Measurements from ENCODE around the gene STIP1. TPM values are rescaled to one million over a fixed set of nuclear protein-coding genes. Genes with fewer than 3 reads are reported as not detected.

Gene STIP1
- total and polyA plus RNA-seq, 9 of the 15 experiments (the other 6 are each of a cell fraction or from before 2014, with no cell fraction given): 58.1 to 465 (median 346) TPM

- Histone ChIP-seq H3K9ac (ENCODE audit: insufficient read depth in 1 of 2, low read depth in 2 of 2, low read length in 2 of 2) (peak overlapping the region; percentile 38 to 91), H2AFZ (ENCODE audit: low read depth, low read length) (no peak overlapping the region), H3K79me2 (ENCODE audit: control insufficient read depth, insufficient read depth, low read length) (peaks cover 44% of the 10 kb centered on the region), H4K20me1 (replicated peaks; ENCODE audit: control insufficient read depth, insufficient read depth, low read length) (no peaks in the 10 kb centered on the region), H3K4me3 (peak overlapping the region; percentile 71), H3K36me3 (ENCODE audit: control insufficient read depth, insufficient read depth, low read length) (peaks cover 43% of the 10 kb centered on the region; the same call in 2 of the 3 replicates), H3K4me2 (ENCODE audit: insufficient read depth, low read length) (peak overlapping the region; percentile 88), H3K9me1 (ENCODE audit: control insufficient read depth, insufficient read depth, low read length) (no peaks in the 10 kb centered on the region), H3K9me3 (replicated peaks; ENCODE audit: control insufficient read depth, insufficient read depth, low read depth, low read length) (no peaks in the 10 kb centered on the region), H3K27ac (ENCODE audit: extremely low read depth, low read depth, low read length) (no peak overlapping the region; the same call in 2 of the 3 replicates), H3K4me1 (replicated peaks in 1 of 2; ENCODE audit: control insufficient read depth in 2 of 2, insufficient read depth in 2 of 2, low read length in 2 of 2) (peaks cover 38 to 66% of the 10 kb centered on the region in 2 experiments), H3K27me3 (ENCODE audit: control insufficient read depth in 2 of 2, insufficient read depth in 2 of 2, low read length in 2 of 2) (no peaks in the 10 kb centered on the region)
- in situ Hi-C loops (cut with MboI) (no loop called here), intact Hi-C loops (cut with micrococcal nuclease) (no loop called here)
- ChIA-PET POLR2A (interaction anchor here (1.0 to 1.6 kb wide), 3 partner anchors 10 to 36 kb away, joined by 3 to 4 read pairs (median 3); partner anchors contain the start of genes NUDT22, PPP1R14B and TRPT1), CTCF (ENCODE audit: low intra/inter-chr PET ratio) (no interaction called here)
- 91% methylated on average over 10 of the region's 12 CpGs for WGBS (ENCODE audit: insufficient coverage, low coverage, missing lambda C conversion rate)
- BruUV-seq (replicated peaks): TSS peak; percentile 34
- ATAC-seq (no peak), FAIRE-seq (no peak), DNase-seq (ENCODE audit: extremely low read depth in 1 of 4, low spot score in 3 of 4) (no peak)
- TF ChIP-seq RBFOX2 (IDR thresholded peaks at IDR 0.05; ENCODE audit: low read depth, low read length): 0 out of 2 replicates have a peak, but pooled peaks have one; percentile 15
- TF ChIP-seq KAT8 (IDR thresholded peaks at IDR 0.05; ENCODE audit: low read depth): no peak
- peak in 1 of 2 experiments; percentile 26; a peak in 1 of 4 replicates for TF ChIP-seq HDAC1 (IDR thresholded peaks at IDR 0.05)
- TF ChIP-seq ZNF140 (CRISPR knock-in tag; IDR thresholded peaks at IDR 0.05): no peak
- peak in 1 of 2 experiments; percentile 91; a peak in 3 of 4 replicates for TF ChIP-seq KDM1A (IDR thresholded peaks at IDR 0.05)
- TF ChIP-seq PHF20 (IDR thresholded peaks at IDR 0.05; ENCODE audit: partially characterized antibody): peak; percentile 19
- TF ChIP-seq ATF2 (CRISPR knock-in tag; IDR thresholded peaks at IDR 0.05): no peak
- TF ChIP-seq MTA3 (IDR thresholded peaks at IDR 0.05; ENCODE audit: borderline replicate concordance): no peak
- no peak for TF ChIP-seq AFF4 (CRISPR knock-in tag; IDR thresholded peaks at IDR 0.05)
- peak; percentile 78; the same call in 1 of the 2 replicates for TF ChIP-seq HNRNPL (IDR thresholded peaks at IDR 0.05; ENCODE audit: low read depth, low read length)
- no peak for TF ChIP-seq E2F3 (CRISPR knock-in tag; IDR thresholded peaks at IDR 0.05)
- no peak for TF ChIP-seq ZNF133 (CRISPR knock-in tag; IDR thresholded peaks at IDR 0.05)
- TF ChIP-seq POLR3G (IDR thresholded peaks at IDR 0.05; ENCODE audit: extremely low read depth, insufficient read length, insufficient replicate concordance): no peak
- TF ChIP-seq TCF3 (CRISPR knock-in tag; IDR thresholded peaks at IDR 0.05): no peak
- TF ChIP-seq ZNF436 (CRISPR knock-in tag; IDR thresholded peaks at IDR 0.05): no peak
- TF ChIP-seq TBP (optimal IDR thresholded peaks at IDR 0.05; ENCODE audit: low read depth, low read length): no peak
- TF ChIP-seq ZNF699 (CRISPR knock-in tag; IDR thresholded peaks at IDR 0.05; ENCODE audit: insufficient replicate concordance): no peak
- no peak for TF ChIP-seq TARDBP (IDR thresholded peaks at IDR 0.05)
- TF ChIP-seq MAFK (IDR thresholded peaks at IDR 0.05; ENCODE audit: low read length): no peak
- no peak for TF ChIP-seq ZFP1 (CRISPR knock-in tag; IDR thresholded peaks at IDR 0.05)
Observed at GRCh38 chr11:64235437-64236161, 49.6 kb downstream of the STIP1 start.
